ENCODE measurements around the gene PRAMEF17. TPM values are rescaled to one million over a fixed set of nuclear protein-coding genes. Genes with fewer than 3 reads are reported as not detected.
"Not testable (repeated sequence)": the region's sequence is repeated elsewhere in the genome, so short reads cannot be mapped to it uniquely, and the experiment has no call there.

Gene PRAMEF17
- total and polyA plus RNA-seq, 2 of the 8 experiments (the other 6 are each of a cell fraction or from before 2014, with no cell fraction given): not detected

- H3K79me2 ChIP-seq (ENCODE audit: control insufficient read depth in 1 of 2, insufficient read depth in 2 of 2, low read length in 2 of 2); FAIRE-seq; H2AK5ac ChIP-seq (ENCODE audit: low read depth, low read length); H4K5ac ChIP-seq (ENCODE audit: insufficient read length, low read depth, low read length); H2BK5ac ChIP-seq (ENCODE audit: low read depth, low read length); H3K14ac ChIP-seq (ENCODE audit: insufficient read length); H3K23ac ChIP-seq (ENCODE audit: insufficient read length); H3K36me3 ChIP-seq (ENCODE audit: control insufficient read depth in 2 of 4, insufficient read depth in 4 of 4, low read length in 3 of 4); H3K79me1 ChIP-seq (ENCODE audit: low read depth, low read length); H2BK120ac ChIP-seq (replicated peaks; ENCODE audit: low read depth, low read length); H4K8ac ChIP-seq (ENCODE audit: extremely low read depth, insufficient read depth, low read length); H3K27ac ChIP-seq (ENCODE audit: low read depth, low read length); H2AFZ ChIP-seq (ENCODE audit: low read length); H3K18ac ChIP-seq (ENCODE audit: extremely low read depth, low read length); H2BK20ac ChIP-seq (ENCODE audit: low read length); H3K4me3 ChIP-seq (ENCODE audit: extremely low read depth in 1 of 4, insufficient read depth in 2 of 4, low read depth in 3 of 4, low read length in 4 of 4); H2BK12ac ChIP-seq (ENCODE audit: low read depth, low read length); H4K91ac ChIP-seq (replicated peaks; ENCODE audit: insufficient read length, low read length); H3K56ac ChIP-seq (replicated peaks; ENCODE audit: insufficient read length, low read depth, low read length); H3K4me2 ChIP-seq (ENCODE audit: insufficient read depth in 1 of 2, low read depth in 2 of 2, low read length in 2 of 2); H3K23me2 ChIP-seq (ENCODE audit: low read depth, low read length); H3K4ac ChIP-seq (replicated peaks; ENCODE audit: insufficient read length, low read depth, low read length); POLR2A ChIA-PET (ENCODE audit: partially characterized antibody); CTCF ChIA-PET (ENCODE audit: partially characterized antibody); H4K20me1 ChIP-seq (replicated peaks in 1 of 2; ENCODE audit: control insufficient read depth in 1 of 2, insufficient read depth in 2 of 2, low read length in 2 of 2); H3K27me3 ChIP-seq (replicated peaks in 1 of 4; ENCODE audit: control insufficient read depth in 3 of 4, extremely low read depth in 1 of 4, insufficient read depth in 3 of 4, low read length in 3 of 4); H3K9ac ChIP-seq (replicated peaks in 1 of 4; ENCODE audit: extremely low read depth in 1 of 4, low read depth in 3 of 4, low read length in 3 of 4); H3K4me1 ChIP-seq (replicated peaks in 1 of 4; ENCODE audit: control insufficient read depth in 3 of 4, insufficient read depth in 4 of 4, low read length in 3 of 4); DNase-seq (ENCODE audit: low read depth in 1 of 2, low spot score in 2 of 2); H2BK15ac ChIP-seq (ENCODE audit: low read length): not testable (repeated sequence)
- WGBS, 2 experiments (ENCODE audit: extremely low coverage in 1 of 2, insufficient coverage in 1 of 2, insufficient read length in 1 of 2, insufficient replicate concordance in 2 of 2, low coverage in 1 of 2, low lambda C conversion rate in 2 of 2, missing lambda C conversion rate in 1 of 2): 100% methylated on average over 1 of the region's 7 CpGs; no CpG with 5 or more reads in 1 of the 2 experiments
- H3K9me3 ChIP-seq (ENCODE audit: insufficient read depth in 2 of 2, low read depth in 1 of 2, low read length in 1 of 2): peaks cover 0 to 12% of the 10 kb centered on the region in 2 experiments; a peak in 2 of 4 replicates
These were observed 27.1 kb upstream of the PRAMEF17 start for GRCh38 chr1:13362364-13362763.

- H4K91ac ChIP-seq (replicated peaks; ENCODE audit: insufficient read length, low read length); H3K27ac ChIP-seq (ENCODE audit: low read depth, low read length); H3K14ac ChIP-seq (ENCODE audit: insufficient read length); POLR2A ChIA-PET (ENCODE audit: partially characterized antibody); H3K18ac ChIP-seq (ENCODE audit: extremely low read depth, low read length); H3K23ac ChIP-seq (ENCODE audit: insufficient read length); H2AFZ ChIP-seq (ENCODE audit: low read length); H3K56ac ChIP-seq (replicated peaks; ENCODE audit: insufficient read length, low read depth, low read length); H3K27me3 ChIP-seq (replicated peaks in 1 of 4; ENCODE audit: control insufficient read depth in 3 of 4, extremely low read depth in 1 of 4, insufficient read depth in 3 of 4, low read length in 3 of 4); H3K9ac ChIP-seq (replicated peaks in 1 of 4; ENCODE audit: extremely low read depth in 1 of 4, low read depth in 3 of 4, low read length in 3 of 4); CTCF ChIA-PET (ENCODE audit: partially characterized antibody); H2BK20ac ChIP-seq (ENCODE audit: low read length); H3K79me1 ChIP-seq (ENCODE audit: low read depth, low read length); H2BK12ac ChIP-seq (ENCODE audit: low read depth, low read length); H3K4me3 ChIP-seq (ENCODE audit: extremely low read depth in 1 of 4, insufficient read depth in 2 of 4, low read depth in 3 of 4, low read length in 4 of 4); H2BK5ac ChIP-seq (ENCODE audit: low read depth, low read length); FAIRE-seq; H3K79me2 ChIP-seq (ENCODE audit: control insufficient read depth in 1 of 2, insufficient read depth in 2 of 2, low read length in 2 of 2); H4K5ac ChIP-seq (ENCODE audit: insufficient read length, low read depth, low read length); H3K36me3 ChIP-seq (ENCODE audit: control insufficient read depth in 2 of 4, insufficient read depth in 4 of 4, low read length in 3 of 4); H3K4me2 ChIP-seq (ENCODE audit: insufficient read depth in 1 of 2, low read depth in 2 of 2, low read length in 2 of 2); H3K4ac ChIP-seq (replicated peaks; ENCODE audit: insufficient read length, low read depth, low read length); H4K8ac ChIP-seq (ENCODE audit: extremely low read depth, insufficient read depth, low read length); H3K23me2 ChIP-seq (ENCODE audit: low read depth, low read length); DNase-seq (ENCODE audit: low read depth in 1 of 2, low spot score in 2 of 2); H4K20me1 ChIP-seq (replicated peaks in 1 of 2; ENCODE audit: control insufficient read depth in 1 of 2, insufficient read depth in 2 of 2, low read length in 2 of 2); H3K4me1 ChIP-seq (replicated peaks in 1 of 4; ENCODE audit: control insufficient read depth in 3 of 4, insufficient read depth in 4 of 4, low read length in 3 of 4); H2BK120ac ChIP-seq (replicated peaks; ENCODE audit: low read depth, low read length); H2AK5ac ChIP-seq (ENCODE audit: low read depth, low read length); H2BK15ac ChIP-seq (ENCODE audit: low read length): not testable (repeated sequence)
- H3K9me3 ChIP-seq (ENCODE audit: insufficient read depth in 2 of 2, low read depth in 1 of 2, low read length in 1 of 2): peaks cover 5 to 21% of the 10 kb centered on the region in 2 experiments; a peak in 2 of 4 replicates
- 86% methylated on average over 2 of the region's 4 CpGs; no CpG with 5 or more reads in 1 of the 2 experiments for WGBS, 2 experiments (ENCODE audit: extremely low coverage in 1 of 2, insufficient coverage in 1 of 2, insufficient read length in 1 of 2, insufficient replicate concordance in 2 of 2, low coverage in 1 of 2, low lambda C conversion rate in 2 of 2, missing lambda C conversion rate in 1 of 2)
These were observed 24.5 kb upstream of the PRAMEF17 start for GRCh38 chr1:13364928-13365327.
